C4-2B (cell line): ENCODE measurements around the gene CCDC27.

Source experiments
- ZFX ChIP-seq: fragments of 450-650 bp; IDR thresholded peaks from 2 replicates; pipeline ENCODE4 v1.6.1; 2017
- TF ChIP-seq, protein P1 (sequence below): fragments of 450-650 bp; conservative IDR thresholded peaks from 2 replicates; pipeline ENCODE4 v1.5.1; 2017; ENCODE audit warnings: mild to moderate bottlenecking

DNA sequence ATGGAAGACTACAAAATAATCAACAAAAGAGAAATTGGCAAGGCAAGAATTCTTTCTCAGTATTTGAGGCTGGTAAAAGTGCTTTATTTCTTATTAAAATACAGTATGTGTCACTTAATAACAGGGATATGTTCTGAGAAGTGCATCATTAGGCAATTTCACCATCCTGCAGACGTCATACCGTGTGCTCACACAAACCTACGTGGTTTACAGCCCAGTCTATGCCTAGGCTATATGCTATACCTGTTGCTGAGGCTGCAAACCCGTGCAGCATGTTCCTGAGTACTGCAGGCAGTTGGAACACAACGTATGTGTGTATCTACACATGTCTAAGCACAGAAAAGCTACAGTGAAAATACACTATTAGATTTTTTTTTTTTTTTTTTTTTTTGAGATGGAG lies 2.7 kb upstream of the CCDC27 start:
- TF ChIP-seq, protein P1, sequence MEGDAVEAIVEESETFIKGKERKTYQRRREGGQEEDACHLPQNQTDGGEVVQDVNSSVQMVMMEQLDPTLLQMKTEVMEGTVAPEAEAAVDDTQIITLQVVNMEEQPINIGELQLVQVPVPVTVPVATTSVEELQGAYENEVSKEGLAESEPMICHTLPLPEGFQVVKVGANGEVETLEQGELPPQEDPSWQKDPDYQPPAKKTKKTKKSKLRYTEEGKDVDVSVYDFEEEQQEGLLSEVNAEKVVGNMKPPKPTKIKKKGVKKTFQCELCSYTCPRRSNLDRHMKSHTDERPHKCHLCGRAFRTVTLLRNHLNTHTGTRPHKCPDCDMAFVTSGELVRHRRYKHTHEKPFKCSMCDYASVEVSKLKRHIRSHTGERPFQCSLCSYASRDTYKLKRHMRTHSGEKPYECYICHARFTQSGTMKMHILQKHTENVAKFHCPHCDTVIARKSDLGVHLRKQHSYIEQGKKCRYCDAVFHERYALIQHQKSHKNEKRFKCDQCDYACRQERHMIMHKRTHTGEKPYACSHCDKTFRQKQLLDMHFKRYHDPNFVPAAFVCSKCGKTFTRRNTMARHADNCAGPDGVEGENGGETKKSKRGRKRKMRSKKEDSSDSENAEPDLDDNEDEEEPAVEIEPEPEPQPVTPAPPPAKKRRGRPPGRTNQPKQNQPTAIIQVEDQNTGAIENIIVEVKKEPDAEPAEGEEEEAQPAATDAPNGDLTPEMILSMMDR = no peak
- TF ChIP-seq ZFX = no peak
